ELR (cell line): ENCODE results near the gene DOP1A.

Experiments
- DNase-seq: peaks from one replicate; pipeline ENCODE4 v3.0.0-alpha.2; 2015; ENCODE audit warnings: low read depth

Gene DOP1A, protein sequence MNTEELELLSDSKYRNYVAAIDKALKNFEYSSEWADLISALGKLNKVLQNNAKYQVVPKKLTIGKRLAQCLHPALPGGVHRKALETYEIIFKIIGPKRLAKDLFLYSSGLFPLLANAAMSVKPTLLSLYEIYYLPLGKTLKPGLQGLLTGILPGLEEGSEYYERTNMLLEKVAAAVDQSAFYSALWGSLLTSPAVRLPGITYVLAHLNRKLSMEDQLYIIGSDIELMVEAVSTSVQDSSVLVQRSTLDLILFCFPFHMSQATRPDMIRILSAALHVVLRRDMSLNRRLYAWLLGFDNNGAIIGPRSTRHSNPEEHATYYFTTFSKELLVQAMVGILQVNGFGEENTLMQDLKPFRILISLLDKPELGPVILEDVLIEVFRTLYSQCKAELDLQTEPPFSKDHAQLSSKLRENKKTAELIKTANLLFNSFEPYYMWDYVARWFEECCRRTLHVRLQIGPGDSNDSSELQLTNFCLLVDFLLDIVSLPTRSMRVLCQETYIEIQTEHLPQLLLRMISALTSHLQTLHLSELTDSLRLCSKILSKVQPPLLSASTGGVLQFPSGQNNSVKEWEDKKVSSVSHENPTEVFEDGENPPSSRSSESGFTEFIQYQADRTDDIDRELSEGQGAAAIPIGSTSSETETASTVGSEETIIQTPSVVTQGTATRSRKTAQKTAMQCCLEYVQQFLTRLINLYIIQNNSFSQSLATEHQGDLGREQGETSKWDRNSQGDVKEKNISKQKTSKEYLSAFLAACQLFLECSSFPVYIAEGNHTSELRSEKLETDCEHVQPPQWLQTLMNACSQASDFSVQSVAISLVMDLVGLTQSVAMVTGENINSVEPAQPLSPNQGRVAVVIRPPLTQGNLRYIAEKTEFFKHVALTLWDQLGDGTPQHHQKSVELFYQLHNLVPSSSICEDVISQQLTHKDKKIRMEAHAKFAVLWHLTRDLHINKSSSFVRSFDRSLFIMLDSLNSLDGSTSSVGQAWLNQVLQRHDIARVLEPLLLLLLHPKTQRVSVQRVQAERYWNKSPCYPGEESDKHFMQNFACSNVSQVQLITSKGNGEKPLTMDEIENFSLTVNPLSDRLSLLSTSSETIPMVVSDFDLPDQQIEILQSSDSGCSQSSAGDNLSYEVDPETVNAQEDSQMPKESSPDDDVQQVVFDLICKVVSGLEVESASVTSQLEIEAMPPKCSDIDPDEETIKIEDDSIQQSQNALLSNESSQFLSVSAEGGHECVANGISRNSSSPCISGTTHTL (N-terminal part only)

DNA sequence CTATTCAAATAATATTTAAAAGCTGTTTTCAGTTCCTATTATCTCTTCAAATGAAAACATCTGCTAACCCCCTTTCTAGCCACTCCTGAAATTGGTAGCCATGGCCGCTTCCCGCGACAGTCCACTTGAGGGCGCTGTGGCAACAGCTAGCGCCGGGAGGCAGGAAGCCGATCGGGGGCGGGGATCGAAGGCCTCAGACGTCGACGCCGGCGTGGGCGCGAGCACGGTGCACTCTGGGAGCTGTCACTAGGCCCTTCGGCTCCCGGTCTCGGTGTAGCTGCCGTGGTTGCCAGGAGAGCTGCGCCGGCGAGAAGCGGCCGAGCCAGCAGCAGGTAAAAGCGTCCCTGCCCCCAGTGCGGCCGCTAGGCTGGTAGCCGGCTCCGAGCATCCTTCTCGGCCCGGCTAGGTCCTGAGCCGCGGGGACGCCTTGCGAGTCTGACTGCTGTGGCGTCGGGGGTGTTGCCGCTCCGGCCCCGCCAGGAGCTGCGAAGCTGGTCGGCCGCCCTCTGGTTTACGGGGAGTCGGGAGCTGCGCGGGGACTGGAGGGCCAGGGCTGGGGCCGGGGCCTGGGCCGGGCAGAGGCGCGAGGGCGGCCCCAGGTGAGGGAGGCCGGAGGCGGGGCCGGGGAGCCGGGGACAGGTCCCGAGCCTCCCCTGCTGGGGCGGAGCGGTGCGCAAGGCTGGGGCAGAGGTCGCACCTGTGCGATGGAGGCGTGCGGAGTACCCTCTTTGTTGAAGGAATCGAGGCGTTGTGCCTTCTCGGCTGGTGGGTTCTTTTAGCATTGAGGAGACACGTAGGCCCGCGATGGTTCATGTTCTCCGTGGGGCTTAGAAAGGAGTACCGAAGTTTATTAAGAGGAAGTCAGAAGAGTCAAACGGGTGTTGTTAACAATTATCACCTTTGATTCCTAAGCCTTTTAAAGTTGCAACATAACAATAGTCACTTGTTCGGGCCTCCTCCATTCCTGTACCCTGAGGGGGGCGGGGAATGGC is at the start of gene DOP1A:
Gene DOP1A, plus strand, starts transcription at position 224 of the 992 bp plus-strand sequence. CDS start 29,307 bp downstream, outside the sequence.
- peak; percentile 95 for DNase-seq

DNA sequence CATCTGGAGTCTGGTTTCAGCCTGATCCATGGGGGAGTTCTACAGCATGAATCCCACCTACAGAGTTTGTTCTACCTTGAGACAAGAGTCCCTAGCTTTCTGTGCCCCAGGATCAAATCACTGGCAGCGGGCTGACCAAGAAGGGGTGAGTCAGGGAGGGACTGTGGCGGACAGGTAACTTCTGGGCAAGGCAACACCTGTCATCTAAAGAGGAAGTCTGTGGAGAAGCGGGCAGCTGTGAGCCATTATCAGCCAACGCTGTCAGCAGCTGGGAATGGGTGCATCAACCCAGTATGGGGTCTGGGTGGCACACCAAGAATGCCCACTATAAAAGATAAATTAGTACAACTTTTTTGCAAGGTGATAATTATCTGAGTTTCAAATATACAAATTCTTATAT is 47.7 kb upstream of the DOP1A start:
- no peak for DNase-seq

DNA sequence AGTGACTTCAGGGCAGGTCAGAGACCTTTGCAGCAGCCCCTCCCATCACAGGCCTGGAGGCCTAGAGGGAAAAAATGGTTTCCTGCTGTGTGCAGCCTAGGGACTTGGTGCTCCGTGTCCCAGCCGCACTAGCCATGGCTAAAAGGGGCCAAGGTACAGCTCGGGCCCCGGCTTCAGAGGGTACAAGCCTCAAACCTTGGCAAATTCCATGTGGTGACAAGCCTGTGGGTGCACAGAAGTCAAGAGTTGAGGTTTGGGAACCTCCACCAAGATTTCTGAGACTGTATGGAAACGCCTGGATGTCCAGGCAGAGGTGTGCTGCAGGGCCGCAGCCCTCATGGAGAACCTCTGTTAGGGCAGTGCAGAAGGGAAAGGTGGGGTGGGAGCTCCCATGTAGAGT is 35.8 kb upstream of the DOP1A start:
- DNase-seq: no peak

DNA sequence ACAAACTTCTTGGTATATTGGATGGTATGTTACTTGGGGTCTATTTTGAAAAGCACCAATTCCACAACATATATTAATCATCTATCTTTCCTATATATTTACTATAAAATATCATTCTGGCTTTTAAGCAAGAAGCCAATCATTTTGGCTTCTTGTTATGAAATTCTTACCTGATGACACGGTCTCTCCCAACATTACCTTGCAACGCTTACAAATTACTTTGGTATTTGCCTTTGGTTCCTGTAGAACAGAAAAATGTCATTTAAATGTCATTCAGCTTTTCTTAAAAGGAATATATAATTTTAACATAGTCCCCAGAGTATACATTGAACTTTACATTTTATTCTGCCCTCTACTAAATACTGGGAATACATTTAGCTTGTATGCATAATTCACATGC is 29.2 kb upstream of the DOP1A start:
- peak; percentile 26 for DNase-seq

DNA sequence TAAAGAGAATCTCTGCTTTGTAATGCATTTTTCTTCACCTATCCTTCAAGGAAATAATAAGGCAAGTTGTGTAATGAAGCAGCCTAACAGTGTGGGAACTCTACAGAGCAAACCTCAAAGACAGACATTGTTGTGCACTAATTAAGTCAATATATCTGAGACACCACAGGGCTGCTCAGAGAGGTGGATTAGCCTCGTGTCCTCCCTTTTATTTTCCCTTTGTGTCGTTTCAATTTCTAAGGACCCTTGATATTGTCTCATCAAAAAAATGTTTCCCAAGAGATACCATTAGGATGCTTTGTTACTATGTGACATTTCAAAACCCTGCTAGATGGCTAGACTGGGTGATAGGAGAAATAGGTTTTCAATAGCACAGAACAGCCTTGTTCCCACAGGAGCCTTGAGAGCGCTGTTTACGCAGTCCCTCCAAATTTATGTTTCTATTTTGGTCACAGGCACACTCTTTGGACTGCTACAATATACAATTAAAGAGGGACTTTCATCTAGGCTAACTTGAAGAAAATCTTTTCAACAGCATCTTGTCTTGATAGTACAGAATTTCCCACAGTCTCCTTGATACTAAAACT is 24.9 kb upstream of the DOP1A start:
- DNase-seq: no peak

DNA sequence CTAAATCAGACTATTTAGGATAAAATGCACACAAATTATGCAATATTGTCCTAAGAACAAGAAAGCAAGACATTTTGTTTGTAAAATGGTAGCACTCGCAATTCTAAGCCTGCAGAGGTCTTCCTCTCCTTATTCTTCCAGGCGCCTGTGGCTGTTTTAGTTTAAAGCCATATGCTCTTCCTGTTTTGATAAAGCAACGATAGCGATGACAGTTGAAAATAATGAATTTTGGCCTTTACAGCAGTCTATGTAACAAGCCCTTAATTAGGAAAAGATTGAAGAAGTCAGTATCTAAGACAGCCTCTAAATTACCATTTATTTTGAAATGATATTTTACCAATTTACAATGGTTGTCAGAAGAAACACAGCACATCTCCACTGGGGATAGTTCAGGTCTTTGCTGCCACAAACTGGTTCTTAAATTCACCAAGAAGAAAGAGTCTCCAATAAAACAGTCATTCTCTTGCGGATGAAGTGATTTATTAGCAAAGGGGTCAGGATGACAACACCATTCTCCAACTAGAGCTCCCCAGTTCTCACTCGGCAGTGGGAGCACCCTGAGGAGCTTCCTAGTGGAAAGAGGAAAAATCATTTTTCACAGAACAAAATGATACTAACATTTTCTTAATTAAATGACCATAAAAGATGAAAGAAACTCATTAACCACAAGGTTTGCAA is 23.2 kb upstream of the DOP1A start:
- DNase-seq: no peak

DNA sequence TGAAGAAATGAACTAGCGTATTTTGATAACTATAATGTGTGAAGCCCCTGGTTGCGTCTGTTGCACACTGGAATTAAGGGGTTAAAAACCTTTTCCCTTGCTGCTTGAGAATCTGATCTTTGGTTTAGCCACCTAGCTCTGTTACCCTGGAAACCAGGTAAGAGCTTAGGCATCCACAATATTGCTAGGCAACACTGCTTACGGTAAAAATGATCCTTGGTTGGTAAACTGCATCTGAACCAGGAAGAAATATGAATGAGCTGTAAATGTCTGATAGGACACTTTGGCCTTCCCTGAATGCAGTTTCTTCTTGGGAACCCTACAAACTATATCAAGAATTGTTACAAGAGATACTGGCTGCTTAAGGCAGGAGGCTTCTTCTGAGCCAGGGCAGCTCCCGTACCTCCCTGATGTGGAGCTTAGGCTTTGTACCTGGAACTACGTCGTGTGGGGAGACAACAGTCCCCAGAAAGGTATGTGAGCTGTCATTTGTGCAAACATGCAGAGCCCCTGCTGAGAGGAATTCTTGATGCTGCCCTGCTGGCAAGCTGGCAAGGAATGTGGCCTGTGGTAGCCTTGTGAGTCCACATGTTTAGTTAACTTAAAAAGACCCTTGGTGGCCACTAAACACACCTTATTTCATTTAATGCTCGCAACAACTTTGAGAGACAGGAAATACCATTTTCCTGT is 20.3 kb upstream of the DOP1A start:
- DNase-seq: no peak

DNA sequence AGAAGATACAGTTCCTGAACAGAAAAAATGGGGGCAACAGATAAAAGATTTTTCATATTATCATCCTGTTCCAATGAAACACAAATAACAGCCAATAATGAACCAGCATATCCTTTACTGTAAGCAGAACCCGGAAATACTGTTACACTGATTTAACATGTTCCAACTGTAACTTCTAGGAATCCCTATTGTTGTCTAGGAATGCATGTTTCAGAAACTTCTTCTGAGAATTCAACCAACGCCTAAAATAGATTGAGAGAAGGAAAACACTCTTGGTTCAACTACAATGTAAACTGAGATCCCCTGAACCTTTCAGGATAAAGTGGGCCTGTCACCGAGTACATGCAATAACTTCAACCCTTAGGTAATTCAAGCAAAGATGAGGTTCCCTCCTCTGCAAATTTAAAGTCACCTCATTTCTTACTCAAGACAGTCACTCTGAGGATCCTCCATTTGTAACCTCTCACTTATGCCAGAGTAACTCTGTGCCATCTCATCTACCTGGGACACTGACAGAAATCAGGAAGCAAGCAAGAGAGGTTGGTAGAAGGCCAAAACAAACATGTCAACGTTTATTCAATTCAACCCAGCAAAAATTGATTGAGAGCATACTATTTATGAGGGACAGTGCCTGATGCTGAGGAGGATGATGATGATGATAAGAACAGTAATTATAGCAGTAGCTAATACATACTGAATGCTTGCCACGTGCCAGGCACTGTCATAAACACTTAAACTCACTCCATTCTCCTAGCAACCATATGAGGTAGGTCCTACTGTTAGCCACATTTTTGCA is 15.9 kb upstream of the DOP1A start:
- no peak for DNase-seq

DNA sequence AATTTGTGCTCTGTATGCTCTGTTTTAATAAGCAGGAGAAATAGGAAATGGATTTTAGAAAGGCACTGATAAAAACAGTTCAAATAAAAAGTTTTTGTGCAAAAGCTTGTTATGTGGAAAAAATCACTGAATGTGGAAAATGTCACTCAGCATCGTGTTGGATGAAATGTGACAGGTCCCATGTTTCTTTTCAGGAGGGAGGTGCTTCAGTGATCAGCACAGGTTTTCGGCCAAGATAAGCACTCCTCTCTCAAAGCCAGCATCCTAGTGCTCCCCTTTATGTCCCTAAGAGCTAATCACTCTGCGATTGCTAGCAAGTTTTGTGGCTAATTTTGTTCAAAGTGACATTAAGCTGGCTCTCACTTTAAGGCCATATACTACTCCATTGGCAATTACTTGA is 13.8 kb upstream of the DOP1A start:
- DNase-seq: no peak

DNA sequence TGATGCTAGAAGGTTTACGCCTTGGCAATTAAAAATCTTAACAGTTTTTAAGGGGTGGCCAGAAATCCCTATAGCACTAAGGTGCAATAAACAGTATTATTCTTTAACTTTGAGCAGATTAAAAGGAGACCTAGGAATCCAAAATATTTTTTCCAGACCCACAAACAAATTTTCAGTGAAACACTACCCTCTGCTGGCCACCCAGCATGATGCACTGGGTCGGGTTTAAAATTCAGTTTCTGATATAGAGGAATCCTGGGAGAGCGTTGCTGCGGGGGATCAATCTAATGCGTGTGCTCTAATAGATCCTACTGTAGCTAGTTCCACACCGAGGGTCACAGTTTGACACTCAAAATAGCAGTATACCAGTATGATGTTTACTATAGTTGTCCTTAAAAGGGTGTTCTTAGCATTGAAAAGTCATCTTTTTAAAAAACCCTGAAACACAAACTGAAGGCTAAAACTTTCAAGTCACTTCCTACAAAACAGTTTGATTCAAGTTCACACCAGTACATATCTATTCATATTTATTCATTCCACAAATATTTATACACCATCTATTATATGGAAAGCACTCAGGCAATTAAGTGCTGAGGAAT is 12.0 kb upstream of the DOP1A start:
- DNase-seq: peak; percentile 68

DNA sequence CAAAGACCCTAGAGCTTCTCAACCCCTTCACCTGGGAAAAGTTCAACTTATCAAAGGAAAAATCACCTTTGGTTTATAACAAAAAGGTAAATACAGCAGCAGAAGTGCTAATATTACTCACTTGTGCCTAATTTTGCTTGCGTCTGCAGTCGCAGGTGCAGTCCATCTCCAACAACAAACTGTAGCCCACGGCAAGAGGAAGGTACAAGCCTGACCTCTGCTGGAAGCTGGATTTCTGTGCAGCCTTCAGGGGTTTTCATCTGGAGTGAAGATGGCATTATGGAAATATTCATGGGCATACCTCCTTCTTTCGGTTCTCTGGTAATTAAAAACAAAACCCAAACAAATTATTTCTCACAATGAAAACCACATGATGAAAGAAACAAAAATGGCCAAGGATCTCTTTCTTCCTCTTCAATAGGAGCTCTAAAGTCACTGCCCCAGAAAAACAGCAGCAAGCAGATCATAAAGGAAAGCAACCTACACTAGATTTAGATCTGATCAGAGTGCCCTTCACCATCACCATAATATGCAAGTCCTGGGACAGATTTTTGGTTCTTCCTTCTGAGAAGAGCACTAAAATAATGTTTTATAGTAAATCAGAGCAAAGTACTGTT is 9.7 kb upstream of the DOP1A start:
- peak; percentile 73 for DNase-seq

DNA sequence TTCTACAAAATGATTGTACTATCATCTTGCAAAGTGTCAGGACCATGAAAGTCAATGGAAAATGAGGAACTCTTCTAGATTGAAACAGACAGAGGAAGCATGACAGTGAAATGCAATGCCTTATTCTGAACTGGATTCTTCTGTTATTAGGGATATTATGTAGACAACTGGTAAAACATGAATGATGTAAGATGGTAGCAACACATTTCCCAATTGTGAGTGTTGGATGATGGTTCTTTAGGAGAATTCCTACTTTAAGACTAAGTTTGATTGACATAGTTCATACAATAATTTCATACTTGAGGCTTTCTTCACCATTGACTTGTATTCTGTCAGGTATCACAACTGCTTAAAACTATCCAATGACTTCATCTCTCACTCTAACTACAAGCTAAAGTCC is 6.3 kb upstream of the DOP1A start:
- no peak for DNase-seq

DNA sequence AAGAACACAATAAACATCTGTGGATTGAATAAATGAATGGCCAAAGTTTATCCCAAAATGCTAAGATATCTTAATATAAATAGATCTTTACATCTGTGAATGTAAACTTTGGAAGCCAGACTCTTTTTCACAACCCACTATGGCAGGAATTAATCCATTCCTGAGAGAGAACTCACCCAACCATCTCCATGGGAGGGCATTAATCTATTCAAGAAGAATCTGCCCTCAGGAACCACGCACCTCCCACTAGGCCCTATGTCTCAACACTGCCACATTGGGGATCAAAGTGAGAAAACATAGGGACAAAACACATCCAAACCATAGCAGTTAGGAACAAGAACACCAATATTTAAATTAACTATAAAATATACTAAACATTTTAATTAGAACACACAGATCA is 5.2 kb upstream of the DOP1A start:
- peak; percentile 60 for DNase-seq

DNA sequence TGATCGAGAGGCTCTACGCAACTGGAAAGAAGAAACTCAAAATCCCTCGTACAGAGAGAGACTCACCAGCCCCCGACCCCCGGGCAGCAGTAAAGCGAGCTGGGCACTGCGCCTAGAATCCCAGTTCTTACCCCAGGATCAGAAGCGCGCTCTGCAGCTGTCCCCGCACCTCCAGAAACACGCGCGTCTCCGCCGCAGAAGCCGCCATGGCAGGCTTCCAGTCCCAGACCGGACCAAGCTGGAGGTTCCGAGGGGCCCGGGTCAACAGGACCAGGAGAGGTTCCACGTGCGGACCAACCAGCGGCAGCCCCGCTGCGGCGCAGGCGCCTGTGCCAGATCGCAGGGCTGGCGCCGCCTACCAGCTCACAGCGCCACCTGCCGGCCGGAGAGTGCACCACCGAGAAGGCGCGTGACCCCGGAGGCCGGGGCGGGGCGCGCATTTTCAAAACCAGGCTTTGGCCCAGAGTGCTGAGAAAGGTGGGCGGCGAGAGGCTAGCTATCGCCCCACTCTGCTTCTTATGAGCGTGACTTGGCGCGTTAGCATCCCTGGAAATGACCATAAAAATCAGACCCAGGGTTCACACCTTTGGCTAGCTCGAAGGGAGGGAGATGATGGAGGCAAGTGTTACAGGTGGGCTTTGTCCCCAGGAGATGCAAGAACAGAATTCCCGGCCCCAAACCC is 1.8 kb upstream of the DOP1A start, which contains the start of gene UBE3D:
Gene UBE3D, minus strand, starts transcription at position 331 of the 682 bp plus-strand sequence. Its CDS starts 123 bp downstream, at position 208.
- DNase-seq: peak; percentile 89

DNA sequence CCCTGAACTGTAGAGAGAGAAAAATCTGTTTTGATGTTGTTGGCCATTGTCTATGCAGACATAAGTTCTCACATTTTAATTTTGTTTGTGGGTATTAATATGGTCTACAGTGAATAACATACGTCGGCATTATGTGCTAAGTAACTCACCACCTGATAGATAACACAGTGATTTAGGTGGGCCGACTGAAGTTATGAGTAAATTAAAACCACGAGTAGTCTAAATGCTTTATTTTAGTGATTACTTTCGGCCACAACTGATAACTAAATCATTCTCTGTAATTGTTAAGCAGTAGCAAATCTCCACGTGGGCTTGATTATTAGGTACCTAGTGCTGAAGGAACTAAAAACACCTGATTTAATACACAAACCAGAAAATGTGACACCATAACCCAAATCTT is 1.1 kb downstream of the DOP1A start:
- no peak for DNase-seq

DNA sequence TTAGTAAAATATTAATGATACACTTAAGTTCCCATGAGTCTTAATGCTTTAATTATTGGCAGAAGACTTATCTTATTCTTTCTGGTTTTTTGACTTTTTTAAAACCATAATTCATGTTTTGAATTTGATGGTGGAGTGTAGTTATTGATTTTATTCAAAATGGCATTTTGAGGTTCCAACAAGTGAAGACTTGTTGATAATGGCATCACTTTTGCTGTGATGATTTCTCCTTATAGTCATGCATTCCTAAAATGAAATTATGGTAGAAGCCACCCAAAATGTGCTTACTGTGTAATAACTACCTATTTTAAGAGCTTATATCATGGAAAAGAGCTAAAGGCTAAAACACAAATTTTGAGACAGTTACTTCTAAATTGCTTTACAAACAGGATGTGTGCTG is 2.2 kb downstream of the DOP1A start:
- DNase-seq: no peak

DNA sequence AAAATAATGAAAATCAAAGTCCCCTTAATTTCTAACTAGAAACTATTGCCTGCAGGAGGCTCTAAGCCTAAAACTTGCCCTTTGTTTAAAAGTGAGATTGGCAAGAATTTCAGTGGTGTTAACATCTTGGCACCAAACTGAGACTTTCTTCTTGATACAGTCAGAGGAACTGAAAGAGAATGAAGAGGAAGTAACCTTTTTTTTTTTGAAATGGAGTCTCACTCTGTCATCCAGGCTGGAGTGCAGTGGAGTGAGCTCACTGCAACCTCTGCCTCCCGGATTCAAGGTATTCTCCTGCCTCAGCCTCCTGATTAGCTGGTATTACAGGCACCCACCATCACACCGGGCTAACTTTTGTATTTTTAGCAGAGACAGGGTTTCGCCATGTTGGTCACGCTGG is 3.6 kb downstream of the DOP1A start:
- DNase-seq: peak; percentile 5
